ENCODE data around the gene NTF3. TPM values are rescaled to one million over a fixed set of nuclear protein-coding genes. Genes with fewer than 3 reads are reported as not detected.
A peak's percentile ranks its signal among the peaks of the same experiment; 100 is the strongest.

NTF3 gene
- total RNA-seq, 1 experiment from 2014 or later, result 12.7 TPM

- no peak for DNase-seq (ENCODE audit: low read depth)
Observed at GRCh38 chr12:5511256-5511643, 79.3 kb downstream of the NTF3 start.

GRCh38 chr12:5511644-5512600, 80.0 kb downstream of the NTF3 start:
- peak; percentile 66 for DNase-seq (ENCODE audit: low read depth)

- DNase-seq (ENCODE audit: low read depth), result no peak
Observed at GRCh38 chr12:5512601-5512970, 80.7 kb downstream of the NTF3 start.

- DNase-seq (ENCODE audit: low read depth), result no peak
Observed at GRCh38 chr12:5513406-5513805, 81.5 kb downstream of the NTF3 start.

DNA sequence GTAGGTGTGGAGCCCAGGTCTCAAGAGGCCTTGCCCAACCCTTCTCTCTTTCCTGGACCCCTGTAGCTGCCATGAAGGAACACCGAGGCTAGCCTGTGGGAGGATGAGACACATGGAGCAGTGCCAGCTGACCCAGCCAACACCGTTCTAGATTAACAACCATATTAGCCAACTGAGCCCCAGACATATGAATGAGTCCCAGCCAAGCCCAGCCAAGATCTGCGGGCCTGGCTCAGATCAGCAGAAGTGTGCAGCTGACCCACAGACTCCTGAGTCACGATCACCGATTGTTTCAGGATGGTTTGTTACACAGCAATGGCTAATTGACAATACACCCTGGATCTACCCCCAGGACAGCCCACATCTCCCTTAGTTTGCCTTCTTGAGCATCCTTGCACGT, 82.1 kb downstream of the NTF3 start:
- DNase-seq (ENCODE audit: low read depth), result no peak

DNA sequence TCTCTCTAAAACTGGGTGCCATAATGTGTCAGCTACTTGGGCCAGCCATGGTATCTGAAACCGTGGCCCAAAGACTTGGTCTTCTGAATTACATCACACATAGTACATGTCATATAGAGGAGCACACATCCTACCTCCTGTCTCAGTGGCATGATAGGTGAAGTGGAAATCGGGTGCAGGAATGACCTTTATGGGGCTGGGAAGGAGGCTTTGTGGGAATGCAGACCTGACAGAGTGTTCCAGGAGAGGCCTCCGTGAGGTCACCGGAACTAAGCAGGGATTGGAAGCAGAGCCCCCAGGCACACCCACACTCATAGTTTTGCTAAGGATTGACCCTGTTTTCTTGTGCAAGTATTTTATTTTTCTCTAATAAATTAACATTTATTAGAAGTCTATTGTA, 82.6 kb downstream of the NTF3 start:
- no peak for DNase-seq (ENCODE audit: low read depth)

GRCh38 chr12:5515458-5515857, 83.5 kb downstream of the NTF3 start:
- no peak for DNase-seq (ENCODE audit: low read depth)

- DNase-seq (ENCODE audit: low read depth), result no peak
Observed at GRCh38 chr12:5516371-5517241, 84.7 kb downstream of the NTF3 start.

- no peak for DNase-seq (ENCODE audit: low read depth)
Observed at GRCh38 chr12:5518584-5519365, 86.9 kb downstream of the NTF3 start.

- DNase-seq (ENCODE audit: low read depth), result no peak
Observed at GRCh38 chr12:5520037-5520436, 88.1 kb downstream of the NTF3 start.

- DNase-seq (ENCODE audit: low read depth), result no peak
Observed at GRCh38 chr12:5520831-5521230, 88.9 kb downstream of the NTF3 start.

DNA sequence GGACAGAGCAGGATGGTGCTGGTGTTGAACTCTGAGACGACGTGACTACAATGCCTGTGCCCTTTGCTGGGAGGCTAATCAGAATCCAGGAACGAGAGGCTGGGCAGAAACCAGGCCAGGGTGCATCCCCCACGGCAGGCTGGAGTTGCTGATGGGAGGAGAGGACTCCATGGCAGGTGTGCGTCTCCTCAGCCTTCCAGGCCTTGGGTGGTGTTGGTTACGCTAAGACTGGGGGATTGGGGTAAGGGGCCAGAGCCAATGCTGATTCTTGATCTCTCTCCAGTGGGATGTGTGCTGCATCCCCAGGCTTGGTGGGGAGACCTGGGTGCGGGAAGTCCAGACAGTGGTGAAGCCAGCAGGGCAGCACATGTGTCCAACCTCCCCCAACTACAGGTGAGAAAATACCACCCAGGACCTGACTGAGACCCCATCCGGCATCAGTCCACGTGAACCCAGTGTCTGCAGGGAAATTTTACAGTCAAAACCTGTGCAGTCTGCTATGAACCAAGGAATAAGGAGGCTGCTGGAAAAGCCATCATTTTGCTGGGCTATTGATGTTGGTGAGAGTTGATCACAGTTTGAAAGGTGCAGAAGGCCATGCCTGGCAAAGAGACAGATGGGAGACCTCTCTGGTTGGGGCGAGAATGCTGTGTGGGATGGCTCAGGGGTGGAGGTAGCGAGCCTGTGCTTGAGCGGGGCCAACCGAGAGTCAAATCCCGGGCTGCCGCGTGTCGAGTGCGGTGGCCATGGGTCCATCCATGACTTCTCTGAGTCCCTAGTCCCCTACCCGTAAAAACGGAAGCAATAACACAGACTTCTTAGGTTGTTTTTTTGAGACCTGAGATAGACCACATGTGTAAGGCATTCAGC, 89.8 kb downstream of the NTF3 start:
- no peak for DNase-seq (ENCODE audit: low read depth)

- no peak for DNase-seq (ENCODE audit: low read depth)
Observed at GRCh38 chr12:5522432-5523335, 90.8 kb downstream of the NTF3 start.

GRCh38 chr12:5523396-5524115, 91.6 kb downstream of the NTF3 start:
- DNase-seq (ENCODE audit: low read depth), result no peak

DNA sequence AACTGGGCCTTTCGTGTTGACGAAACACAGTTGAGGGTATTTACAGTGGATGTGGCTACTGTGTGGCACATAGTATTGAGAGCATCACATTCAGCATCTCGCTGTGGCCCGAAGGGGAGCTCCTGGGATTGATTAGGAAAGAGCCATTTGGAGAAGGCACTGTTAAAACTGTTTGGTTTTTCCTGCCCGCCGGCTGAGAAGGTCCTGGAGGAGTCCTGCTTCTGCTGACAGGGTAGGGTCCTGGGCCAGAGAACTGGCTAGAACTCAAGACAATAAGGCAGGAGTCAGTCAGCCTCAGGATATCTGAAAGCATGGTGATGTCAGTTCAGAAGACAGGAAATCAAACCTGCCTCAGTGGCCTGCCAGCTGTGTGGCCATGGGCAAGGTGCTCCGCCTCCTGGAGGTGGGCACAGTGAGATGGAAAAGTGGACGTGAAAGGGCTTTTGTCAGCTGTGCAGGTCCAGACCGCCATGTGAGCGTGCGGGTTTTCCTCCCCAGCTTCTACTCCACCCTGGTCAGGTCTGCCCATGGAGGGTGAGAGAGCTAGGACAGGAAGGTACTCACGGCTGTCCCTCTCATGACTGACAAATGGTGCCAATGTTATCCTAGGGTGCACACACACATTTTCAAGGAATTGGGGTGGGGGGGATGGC, 92.3 kb downstream of the NTF3 start:
- no peak for DNase-seq (ENCODE audit: low read depth)

DNA sequence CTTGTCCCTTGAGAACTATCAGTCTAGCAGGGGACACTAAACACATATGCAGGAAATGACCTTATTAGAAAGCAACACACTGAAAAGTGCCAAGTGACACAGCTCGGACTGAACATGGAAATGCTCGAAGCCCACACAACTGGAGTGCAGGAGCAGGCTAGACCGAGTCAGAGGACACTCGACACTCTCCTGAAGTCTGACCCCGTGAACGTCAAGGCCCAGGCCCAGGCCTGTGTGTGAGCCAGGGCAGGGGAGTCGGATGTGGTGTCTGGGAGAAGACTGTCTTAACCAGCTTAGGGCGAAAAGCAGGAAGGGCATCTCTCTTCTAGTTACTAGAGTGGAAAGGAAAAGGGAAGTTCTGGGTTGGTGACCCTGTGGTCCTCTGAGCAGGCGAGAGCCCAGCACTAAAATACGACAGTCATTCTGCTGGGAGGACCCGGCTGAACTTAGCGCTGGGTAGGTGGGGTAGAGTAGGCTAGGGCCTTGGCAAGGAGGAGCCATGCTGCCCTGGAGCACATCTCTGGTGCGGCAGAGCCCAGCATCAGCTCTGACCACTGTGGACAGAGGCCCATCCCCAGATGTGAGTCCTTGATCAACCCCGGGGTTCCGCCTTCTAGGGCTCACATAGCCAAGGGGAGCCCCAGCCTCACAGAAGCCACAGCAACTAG, 93.0 kb downstream of the NTF3 start:
- no peak for DNase-seq (ENCODE audit: low read depth)

GRCh38 chr12:5525783-5526367, 94.0 kb downstream of the NTF3 start:
- no peak for DNase-seq (ENCODE audit: low read depth)

DNA sequence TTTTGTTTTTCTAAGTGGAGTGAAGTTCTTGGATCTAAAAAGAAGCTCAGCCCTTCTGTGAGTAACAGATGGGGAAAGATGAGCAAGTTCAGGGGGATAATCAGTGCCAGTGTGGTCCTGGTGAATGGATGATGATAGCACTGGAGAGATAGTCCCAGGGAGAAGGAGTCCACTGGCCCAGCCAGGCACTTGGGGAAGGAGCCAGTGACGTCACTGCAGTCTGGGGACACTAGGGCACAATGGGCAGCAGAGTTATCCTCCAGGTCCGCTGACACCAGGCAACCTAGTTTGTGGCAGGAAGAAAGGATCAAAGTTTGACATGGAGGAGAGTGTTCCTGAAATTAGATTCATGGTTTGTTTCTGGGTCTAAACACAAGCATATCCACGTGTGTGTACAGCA, 101.5 kb downstream of the NTF3 start:
- no peak for DNase-seq (ENCODE audit: low read depth)
